Keratinocyte (primary cell): ENCODE data around the gene ZNRF4. TPM values are rescaled to one million over a fixed set of nuclear protein-coding genes. Genes with fewer than 3 reads are reported as not detected.

Source experiments
- DNase-seq: peaks from one replicate; pipeline ENCODE4 v3.0.0-alpha.2; 2011; ENCODE audit warnings: low read depth, missing footprints, low spot score
- FAIRE-seq: peaks from 2 replicates; lab custom pipeline; 2011; peaks lifted over from hg19 to GRCh38; lab: Jason Lieb, UNC
- H2AFZ ChIP-seq: 2 replicates; pipeline ENCODE4 v1.6.0; 2012; ENCODE audit warnings: low read length, control low read depth, inconsistent platforms; ENCODE audit not compliant: control insufficient read depth
- H3K27ac ChIP-seq: 2 replicates; pipeline ENCODE4 v1.5.1; 2011; ENCODE audit warnings: low read length; ENCODE audit not compliant: control insufficient read depth, insufficient read depth
- H3K27me3 ChIP-seq: 3 replicates; pipeline ENCODE4 v1.6.0; 2011; ENCODE audit warnings: low read length; ENCODE audit not compliant: control insufficient read depth, insufficient read depth; ENCODE audit errors: extremely low read depth
- H3K36me3 ChIP-seq, 2 experiments: 2 replicates in 1 of 2; 3 replicates in 1 of 2; pipeline ENCODE4 v1.5.1; 2011; ENCODE audit warnings: low read length in 2 of 2, mild to moderate bottlenecking in 1 of 2; ENCODE audit not compliant: control insufficient read depth in 2 of 2, insufficient read depth in 2 of 2; ENCODE audit errors: extremely low read depth in 1 of 2
- H3K4me1 ChIP-seq: 3 replicates; pipeline ENCODE4 v1.5.1; 2011; ENCODE audit warnings: low read length; ENCODE audit not compliant: control insufficient read depth, insufficient read depth; ENCODE audit errors: extremely low read depth
- H3K4me2 ChIP-seq: 3 replicates; pipeline ENCODE4 v1.6.0; 2011; ENCODE audit warnings: low read depth, low read length; ENCODE audit not compliant: control insufficient read depth, insufficient read depth; ENCODE audit errors: extremely low read depth
- H3K4me3 ChIP-seq, 3 experiments: fragments of 200-600 bp in 1 of 3; sonication (generic) in 1 of 3; 2 replicates in 2 of 3; 3 replicates in 1 of 3; pipeline ENCODE4 v1.5.1; 2011 to 2016; ENCODE audit warnings: low read length in 3 of 3, mild to moderate bottlenecking in 3 of 3, control low read depth in 2 of 3, inconsistent platforms in 1 of 3, low read depth in 1 of 3, mixed read lengths in 1 of 3, mixed run types in 1 of 3, moderate library complexity in 1 of 3; ENCODE audit not compliant: control insufficient read depth in 2 of 3, insufficient read depth in 2 of 3; ENCODE audit errors: extremely low read depth in 1 of 3
- H3K79me2 ChIP-seq: 2 replicates; pipeline ENCODE4 v1.6.0; 2012; ENCODE audit warnings: low read length; ENCODE audit not compliant: control insufficient read depth, insufficient read depth
- H3K9ac ChIP-seq: 3 replicates; pipeline ENCODE4 v1.6.0; 2011; ENCODE audit warnings: low read length; ENCODE audit not compliant: control insufficient read depth, insufficient read depth; ENCODE audit errors: extremely low read depth
- H3K9me1 ChIP-seq: 3 replicates; pipeline ENCODE4 v1.6.0; 2011; ENCODE audit warnings: low read length; ENCODE audit not compliant: control insufficient read depth, insufficient read depth; ENCODE audit errors: extremely low read depth
- H3K9me3 ChIP-seq: 2 replicates; pipeline ENCODE4 v1.5.1; 2012; ENCODE audit warnings: low read depth, low read length; ENCODE audit not compliant: control insufficient read depth
- H4K20me1 ChIP-seq: 3 replicates; pipeline ENCODE4 v1.6.0; 2011; ENCODE audit warnings: low read length; ENCODE audit not compliant: control insufficient read depth, insufficient read depth; ENCODE audit errors: extremely low read depth
- EZH2 ChIP-seq: IDR thresholded peaks from one replicate; pipeline ENCODE4 v1.6.1; 2012; ENCODE audit warnings: inconsistent platforms, mild to moderate bottlenecking, low read length, moderate library complexity
- dilution Hi-C: fragments of 300-500 bp; cut with MboI; formaldehyde crosslinking; loops from one replicate; pipeline ENCODE4 v1.7.0; 2020; ENCODE audit warnings: low sequenced_read_pairs; ENCODE audit not compliant: extremely low pct_ligation_motif_present
- polyA plus RNA-seq, 5 experiments: library from polyadenylated mRNA; depleted of rRNA in 3 of 5; stranded (reverse) in 3 of 5; stranded (forward) in 1 of 5; unstranded in 1 of 5; fragments of >200 nt; gene quantifications; 1 replicate in 1 of 5; 2 replicates in 3 of 5; 3 replicates in 1 of 5; pipeline versions ENCODE4 v1.2.1 to v1.2.3, GENCODE V29; 2011 to 2012; ENCODE audit warnings: missing spikeins in 2 of 5, low read depth in 1 of 5, low replicate concordance in 1 of 5
- TF ChIP-seq, protein P1 (sequence below), 3 experiments: IDR thresholded peaks in 1 of 3; conservative IDR thresholded peaks in 1 of 3; optimal IDR thresholded peaks in 1 of 3; 2 replicates in 2 of 3; 3 replicates in 1 of 3; pipeline versions ENCODE3 to v1.5.1; 2011; ENCODE audit warnings: low read length in 3 of 3, mild to moderate bottlenecking in 3 of 3, moderate library complexity in 2 of 3, control low read depth in 1 of 3, inconsistent platforms in 1 of 3; ENCODE audit not compliant: insufficient read depth in 2 of 3; ENCODE audit errors: extremely low read depth in 1 of 3

Gene ZNRF4
- polyA plus RNA-seq, 1 donor (not counting 4 experiments of a cell fraction or from before 2014, with no cell fraction given), result not detected

DNA sequence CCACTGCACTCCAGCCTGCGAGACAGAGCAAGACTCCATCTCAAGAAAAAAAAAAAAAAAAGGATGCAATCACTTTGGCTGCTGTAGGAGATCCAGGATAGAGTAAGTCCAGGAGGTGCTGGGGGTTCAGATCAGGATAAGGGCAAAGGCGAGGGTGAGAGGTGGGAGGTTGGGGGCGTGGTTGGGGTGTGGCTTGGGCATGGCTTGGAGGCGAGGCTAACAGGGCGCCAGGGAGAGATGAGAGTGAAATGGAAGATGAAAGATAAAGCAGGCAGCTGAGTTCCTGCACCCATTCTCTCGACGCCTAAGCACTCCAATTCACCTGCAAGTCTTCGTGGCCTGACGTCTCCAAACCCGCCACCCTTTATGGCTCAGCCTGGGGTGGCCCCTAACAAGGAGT is 25.0 kb upstream of the ZNRF4 start:
- dilution Hi-C loops, result no loop called here
- H3K4me1 ChIP-seq, result peaks cover 7% of the 10 kb centered on the region
- H4K20me1 ChIP-seq, result no peaks in the 10 kb centered on the region
- no peaks in the 10 kb centered on the region for H3K36me3 ChIP-seq
- H3K27ac ChIP-seq, result no peak overlapping the region
- no peak for DNase-seq
- H3K4me3 ChIP-seq, result no peak overlapping the region
- no peaks in the 10 kb centered on the region for H3K9me1 ChIP-seq
- TF ChIP-seq, protein P1, sequence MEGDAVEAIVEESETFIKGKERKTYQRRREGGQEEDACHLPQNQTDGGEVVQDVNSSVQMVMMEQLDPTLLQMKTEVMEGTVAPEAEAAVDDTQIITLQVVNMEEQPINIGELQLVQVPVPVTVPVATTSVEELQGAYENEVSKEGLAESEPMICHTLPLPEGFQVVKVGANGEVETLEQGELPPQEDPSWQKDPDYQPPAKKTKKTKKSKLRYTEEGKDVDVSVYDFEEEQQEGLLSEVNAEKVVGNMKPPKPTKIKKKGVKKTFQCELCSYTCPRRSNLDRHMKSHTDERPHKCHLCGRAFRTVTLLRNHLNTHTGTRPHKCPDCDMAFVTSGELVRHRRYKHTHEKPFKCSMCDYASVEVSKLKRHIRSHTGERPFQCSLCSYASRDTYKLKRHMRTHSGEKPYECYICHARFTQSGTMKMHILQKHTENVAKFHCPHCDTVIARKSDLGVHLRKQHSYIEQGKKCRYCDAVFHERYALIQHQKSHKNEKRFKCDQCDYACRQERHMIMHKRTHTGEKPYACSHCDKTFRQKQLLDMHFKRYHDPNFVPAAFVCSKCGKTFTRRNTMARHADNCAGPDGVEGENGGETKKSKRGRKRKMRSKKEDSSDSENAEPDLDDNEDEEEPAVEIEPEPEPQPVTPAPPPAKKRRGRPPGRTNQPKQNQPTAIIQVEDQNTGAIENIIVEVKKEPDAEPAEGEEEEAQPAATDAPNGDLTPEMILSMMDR (optimal IDR thresholded peaks at IDR 0.05 in 1 of 3, IDR thresholded peaks at IDR 0.05 in 1 of 3, conservative IDR thresholded peaks at IDR 0.05 in 1 of 3; ENCODE audit: extremely low read depth in 1 of 3, insufficient read depth in 2 of 3, low read length in 3 of 3), result no peak
- no peak for TF ChIP-seq EZH2
- H2AFZ ChIP-seq, result no peak overlapping the region
- no peak overlapping the region for H3K4me2 ChIP-seq
- H3K79me2 ChIP-seq, result no peaks in the 10 kb centered on the region
- no peak overlapping the region for H3K9ac ChIP-seq
- no peak for FAIRE-seq
- H3K27me3 ChIP-seq, result no peaks in the 10 kb centered on the region
- no peaks in the 10 kb centered on the region for H3K9me3 ChIP-seq

DNA sequence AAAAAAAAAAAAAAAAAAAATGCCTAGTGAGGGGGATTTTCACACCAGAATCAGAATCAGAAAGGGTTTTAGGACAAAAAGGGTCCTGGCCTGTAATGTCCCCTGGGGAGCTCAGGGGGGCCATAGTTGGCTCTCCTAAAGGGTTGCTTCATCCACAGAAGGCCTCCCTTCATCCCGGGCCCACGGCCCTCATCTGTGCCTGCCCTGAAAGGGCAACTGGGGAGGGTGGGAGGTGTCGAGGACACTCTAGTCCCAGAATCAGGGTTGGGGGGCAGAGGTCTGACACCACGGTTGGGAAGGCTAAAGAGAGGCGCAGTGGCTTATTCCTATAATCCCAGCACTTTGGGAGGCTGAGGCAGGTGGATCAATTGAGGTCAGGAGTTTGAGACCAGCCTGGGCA is 22.5 kb upstream of the ZNRF4 start:
- Histone ChIP-seq H3K4me2 (no peak overlapping the region), H3K9me1 (no peaks in the 10 kb centered on the region), H3K9me3 (no peaks in the 10 kb centered on the region), H3K9ac (no peak overlapping the region), H4K20me1 (no peaks in the 10 kb centered on the region), H2AFZ (no peak overlapping the region), H3K79me2 (no peaks in the 10 kb centered on the region), H3K27ac (no peak overlapping the region), H3K36me3 (no peaks in the 10 kb centered on the region), H3K27me3 (no peaks in the 10 kb centered on the region), H3K4me1 (peaks cover 10% of the 10 kb centered on the region), H3K4me3 (no peak overlapping the region)
- FAIRE-seq (no peak), DNase-seq (no peak)
- no peak for TF ChIP-seq EZH2
- TF ChIP-seq, protein P1 (optimal IDR thresholded peaks at IDR 0.05 in 1 of 3, IDR thresholded peaks at IDR 0.05 in 1 of 3, conservative IDR thresholded peaks at IDR 0.05 in 1 of 3; ENCODE audit: extremely low read depth in 1 of 3, insufficient read depth in 2 of 3, low read length in 3 of 3), result no peak
- dilution Hi-C loops, result no loop called here
